ENCODE results near the gene MATN3.
"Not testable (repeated sequence)": the region's sequence is repeated elsewhere in the genome, so short reads cannot be mapped to it uniquely, and the experiment has no call there.

The MATN3 gene, protein sequence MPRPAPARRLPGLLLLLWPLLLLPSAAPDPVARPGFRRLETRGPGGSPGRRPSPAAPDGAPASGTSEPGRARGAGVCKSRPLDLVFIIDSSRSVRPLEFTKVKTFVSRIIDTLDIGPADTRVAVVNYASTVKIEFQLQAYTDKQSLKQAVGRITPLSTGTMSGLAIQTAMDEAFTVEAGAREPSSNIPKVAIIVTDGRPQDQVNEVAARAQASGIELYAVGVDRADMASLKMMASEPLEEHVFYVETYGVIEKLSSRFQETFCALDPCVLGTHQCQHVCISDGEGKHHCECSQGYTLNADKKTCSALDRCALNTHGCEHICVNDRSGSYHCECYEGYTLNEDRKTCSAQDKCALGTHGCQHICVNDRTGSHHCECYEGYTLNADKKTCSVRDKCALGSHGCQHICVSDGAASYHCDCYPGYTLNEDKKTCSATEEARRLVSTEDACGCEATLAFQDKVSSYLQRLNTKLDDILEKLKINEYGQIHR

GRCh38 chr2:20012282-20013125 lies at the start of gene MATN3:
TSS of gene MATN3 (minus strand) at chr2:20012668. CDS start at chr2:20012631, 37 bp downstream.
- no peak for DNase-seq (ENCODE audit: low read depth)

GRCh38 chr2:20061940-20062339 lies 49.5 kb upstream of the MATN3 start:
- no peak for DNase-seq (ENCODE audit: low read depth)

GRCh38 chr2:20061476-20061875 lies 49.0 kb upstream of the MATN3 start:
- DNase-seq (ENCODE audit: low read depth) = no peak

- DNase-seq (ENCODE audit: low read depth) = no peak
These were observed 47.6 kb upstream of the MATN3 start for GRCh38 chr2:20060106-20060505.

GRCh38 chr2:20057268-20057667 lies 44.8 kb upstream of the MATN3 start:
- DNase-seq (ENCODE audit: low read depth) = no peak

- DNase-seq (ENCODE audit: low read depth) = no peak
These were observed 42.5 kb upstream of the MATN3 start for GRCh38 chr2:20054931-20055330.

DNA sequence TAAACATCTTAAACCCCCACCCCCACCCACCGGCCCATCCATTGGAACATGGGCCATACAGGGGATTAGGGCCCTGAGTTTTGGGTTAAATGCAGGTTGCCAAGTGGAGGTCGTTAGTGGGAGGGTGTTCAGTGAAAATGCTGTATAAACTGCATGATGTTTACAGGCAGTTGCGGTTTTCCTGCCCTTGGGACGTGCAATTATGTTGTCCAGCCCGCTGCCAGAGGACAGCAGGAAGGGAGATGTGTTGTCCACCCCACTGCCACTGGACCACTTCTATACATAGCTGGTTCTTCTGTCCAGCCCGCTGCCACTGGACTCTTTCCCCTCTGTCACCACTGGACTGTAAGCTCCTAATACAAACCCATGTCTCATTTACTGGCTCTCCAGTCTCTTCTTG lies 41.7 kb upstream of the MATN3 start:
- no peak for DNase-seq (ENCODE audit: low read depth)

GRCh38 chr2:20052861-20053281 lies 40.4 kb upstream of the MATN3 start:
- DNase-seq (ENCODE audit: low read depth) = no peak

- DNase-seq (ENCODE audit: low read depth) = no peak
These were observed 39.9 kb upstream of the MATN3 start for GRCh38 chr2:20052229-20052851.

DNA sequence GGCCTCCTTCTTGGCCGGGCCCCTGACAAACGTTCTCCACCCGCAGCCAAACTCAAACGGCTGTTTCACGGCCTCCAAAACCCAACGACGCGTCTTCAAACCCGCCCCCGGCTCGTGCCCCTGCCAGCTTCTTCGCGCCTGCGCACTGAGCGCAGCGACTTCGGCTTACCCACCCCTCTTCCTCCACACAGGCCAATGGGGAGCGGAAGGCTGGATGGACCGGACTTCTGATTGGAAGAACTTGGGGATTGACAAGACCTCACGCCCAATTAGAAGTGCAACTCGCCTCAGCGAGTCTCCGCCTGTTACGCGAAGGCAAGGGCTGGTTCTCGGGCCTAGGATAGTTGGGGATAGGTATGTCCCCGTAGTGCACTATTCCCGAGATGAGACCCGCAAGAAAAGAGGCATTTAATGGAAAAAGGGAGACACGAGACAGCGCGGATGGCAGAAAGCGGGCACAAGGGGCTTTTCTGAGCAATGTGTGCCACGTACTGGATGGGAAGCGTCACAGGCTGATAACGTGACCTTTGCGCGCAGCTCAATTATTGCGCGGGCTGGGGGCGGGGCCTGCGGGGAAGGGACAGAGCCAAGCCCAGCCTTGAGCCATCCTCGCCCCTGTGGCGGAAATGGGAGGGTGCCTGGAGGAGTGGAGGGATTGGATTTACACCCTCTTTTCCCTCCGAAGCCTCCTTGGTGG lies 39.2 kb upstream of the MATN3 start, which contains the start of gene LAPTM4A:
LAPTM4A (minus strand) TSS at position 97 of the 697 bp plus-strand sequence. CDS start 108 bp downstream, outside the sequence.
- DNase-seq (ENCODE audit: low read depth) = peak; percentile 97

DNA sequence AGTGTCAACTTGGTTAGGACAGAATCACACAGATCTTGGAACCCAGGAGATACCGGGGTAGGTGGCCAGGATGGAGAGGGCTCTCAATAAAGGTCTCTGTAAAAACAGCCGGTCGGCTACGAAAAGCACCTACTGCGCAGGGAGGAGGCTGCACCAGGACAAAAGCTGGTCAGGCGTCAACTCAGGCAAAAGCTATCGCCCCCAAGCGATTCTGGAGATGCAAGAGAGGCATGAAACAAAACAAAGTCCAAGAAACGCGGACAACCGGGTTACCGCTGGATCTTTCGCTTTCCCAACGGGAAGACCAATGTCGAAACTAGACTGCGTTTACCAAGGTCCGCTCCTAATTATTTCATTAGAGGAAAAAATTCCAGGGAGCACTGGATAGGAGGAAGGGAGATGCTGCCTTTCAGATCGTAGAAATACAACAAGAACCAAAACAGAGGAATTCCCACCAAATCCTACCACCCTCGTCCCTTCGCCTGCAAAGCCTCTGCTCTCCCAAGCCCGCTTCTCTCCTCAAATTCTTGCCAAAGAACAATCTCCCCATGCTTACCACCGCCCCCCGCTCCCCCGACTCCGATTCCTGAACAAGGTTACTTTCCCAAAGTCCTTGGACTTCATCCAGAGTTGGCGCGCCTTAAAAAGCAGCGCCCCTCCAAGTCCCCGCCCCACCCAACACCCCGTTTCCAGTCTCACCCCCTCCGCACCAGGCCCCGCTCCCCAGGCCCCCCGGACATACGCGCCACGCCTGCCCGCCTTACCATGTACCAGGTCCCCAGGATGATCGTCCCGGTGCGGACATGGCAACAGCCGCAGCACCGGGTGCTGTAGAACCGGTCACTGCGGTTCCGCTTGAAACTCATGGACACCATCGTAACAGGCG lies 38.4 kb upstream of the MATN3 start:
- DNase-seq (ENCODE audit: low read depth) = no peak

DNA sequence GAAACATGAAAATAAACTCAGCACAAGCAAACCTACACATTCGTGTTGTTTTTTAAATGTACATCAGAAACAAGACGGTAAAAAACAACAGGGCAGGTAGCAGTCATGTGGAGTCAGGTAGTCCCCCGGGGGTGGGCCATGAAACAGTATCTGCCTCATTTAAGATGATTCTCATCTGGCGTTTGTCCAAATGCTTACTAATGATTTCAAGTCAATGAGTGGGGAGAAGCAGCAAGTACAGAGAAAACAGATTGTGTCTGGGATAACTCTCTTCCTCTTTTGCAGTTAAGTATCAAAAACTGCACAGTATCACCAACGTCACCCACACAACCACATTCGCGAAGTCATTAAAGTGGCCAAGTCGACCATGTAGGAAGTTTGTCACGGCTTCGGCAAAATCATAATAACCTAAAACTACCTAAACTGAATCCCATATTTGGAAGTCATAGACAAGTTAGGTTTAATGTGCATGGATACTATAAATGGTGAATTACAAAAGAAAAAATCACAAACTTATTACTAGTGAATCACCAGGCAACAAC lies 37.7 kb upstream of the MATN3 start:
- DNase-seq (ENCODE audit: low read depth) = no peak

DNA sequence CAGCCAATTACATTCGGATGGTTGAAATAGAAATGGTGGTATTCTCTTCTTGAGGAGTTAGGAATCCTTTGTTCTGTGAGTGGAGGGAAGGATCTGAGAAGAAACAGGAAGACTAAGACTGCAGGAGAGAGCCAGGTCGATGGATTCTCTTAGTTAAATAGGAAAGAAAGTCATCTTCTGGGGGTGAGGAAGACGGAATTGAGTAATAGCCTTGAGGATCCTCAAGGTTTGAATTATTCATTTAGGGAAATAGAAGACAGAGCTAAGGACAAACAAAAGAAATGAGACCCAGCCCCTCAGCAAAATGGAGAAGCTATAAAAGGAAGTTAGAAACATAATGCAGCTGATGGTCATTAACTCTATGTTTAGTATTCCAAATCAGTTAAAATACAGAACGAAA lies 37.2 kb upstream of the MATN3 start:
- DNase-seq (ENCODE audit: low read depth) = no peak

- no peak for DNase-seq (ENCODE audit: low read depth)
These were observed 36.3 kb upstream of the MATN3 start for GRCh38 chr2:20048488-20049448.

- DNase-seq (ENCODE audit: low read depth) = not testable (repeated sequence)
These were observed 33.3 kb upstream of the MATN3 start for GRCh38 chr2:20045712-20046292.

GRCh38 chr2:20044778-20045177 lies 32.3 kb upstream of the MATN3 start:
- DNase-seq (ENCODE audit: low read depth) = no peak

- no peak for DNase-seq (ENCODE audit: low read depth)
These were observed 30.1 kb upstream of the MATN3 start for GRCh38 chr2:20042531-20042930.

DNA sequence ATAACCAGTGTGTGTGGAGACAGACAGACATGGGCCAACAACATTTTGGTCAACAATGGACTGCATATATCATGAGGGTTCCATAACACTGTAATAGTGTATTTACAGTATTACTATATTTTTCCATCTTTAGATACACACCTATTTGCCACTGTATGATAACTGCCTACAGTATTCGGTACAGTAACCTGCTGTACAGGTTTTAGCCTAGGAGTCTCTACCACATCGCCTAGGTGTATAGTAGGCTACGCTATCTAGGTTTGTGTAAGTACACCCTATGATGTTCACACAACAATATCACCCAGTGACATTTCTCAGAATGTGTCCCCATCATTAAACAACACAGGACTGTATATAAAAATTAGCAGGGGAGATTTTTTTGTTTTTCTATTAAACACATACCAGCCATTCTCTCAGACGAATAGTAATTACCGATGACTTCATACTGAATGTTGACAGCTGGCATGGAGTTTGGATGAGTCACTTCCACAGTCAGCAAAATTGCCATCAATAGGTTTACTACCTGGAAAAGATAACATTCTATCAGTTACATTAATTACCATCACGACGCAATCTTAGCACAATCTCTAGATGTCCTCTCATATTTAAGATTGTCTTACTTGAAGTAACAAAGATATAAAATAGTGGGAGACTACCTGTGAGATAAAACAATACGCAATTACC lies 28.2 kb upstream of the MATN3 start:
- DNase-seq (ENCODE audit: low read depth) = no peak

Measured in activated T-cell treated with anti-CD3 and anti-CD28 coated beads for 24 hours (primary cell).